IMR-90 (cell line): ENCODE measurements around the gene ALDH1A2. TPM values are rescaled to one million over a fixed set of nuclear protein-coding genes. Genes with fewer than 3 reads are reported as not detected.

ENCODE experiments used
- ATAC-seq: fragments of 200-7000 bp; cut with Tn5 transposase; 2 replicates; pipeline ENCODE4 v1.9.1; 2020; ENCODE audit warnings: low read depth, mild to moderate bottlenecking, moderate library complexity
- BruUV-seq: library from RNA; stranded (reverse); fragments of 400-500 nt; replicated peaks from 2 replicates; lab custom pipeline; 2021; lab: Mats Ljungman, UMichigan
- CTCF ChIA-PET: fragments of 300-600 bp; formaldehyde crosslinking; extraction: SDS; loops from one replicate; lab custom pipeline; 2021; ENCODE audit warnings: antibody characterized with exemption; lab: Yijun Ruan, JAX
- POLR2A ChIA-PET: fragments of 300-600 bp; sonication (Branson Sonifier 250); formaldehyde crosslinking; loops from one replicate; lab custom pipeline; 2022; ENCODE audit warnings: antibody characterized with exemption; ENCODE audit not compliant: unreplicated experiment; lab: Charles Lee
- DNase-seq: peaks from one replicate; pipeline ENCODE4 v3.0.0; 2013
- H2AFZ ChIP-seq: replicated peaks from 2 replicates; pipeline ENCODE3; 2013; ENCODE audit warnings: low read length, mild to moderate bottlenecking; ENCODE audit not compliant: poor library complexity
- H2AK5ac ChIP-seq: 2 replicates; pipeline ENCODE4 v1.6.1; 2013; ENCODE audit warnings: low read depth, low read length, inconsistent platforms
- H2AK9ac ChIP-seq: replicated peaks from 2 replicates; pipeline ENCODE3; 2013; ENCODE audit warnings: mild to moderate bottlenecking, low read depth, low read length, moderate library complexity; ENCODE audit not compliant: poor library complexity
- H2BK120ac ChIP-seq: 2 replicates; pipeline ENCODE4 v1.6.1; 2013; ENCODE audit warnings: low read depth, low read length, inconsistent platforms
- H2BK15ac ChIP-seq: 3 replicates; pipeline ENCODE4 v1.6.1; 2013; ENCODE audit warnings: low read depth, low read length, inconsistent platforms
- H2BK20ac ChIP-seq: 2 replicates; pipeline ENCODE4 v1.6.1; 2013; ENCODE audit warnings: low read depth, mild to moderate bottlenecking, inconsistent platforms, low read length, moderate library complexity
- H2BK5ac ChIP-seq: 2 replicates; pipeline ENCODE4 v1.6.1; 2013; ENCODE audit warnings: mild to moderate bottlenecking, low read depth, low read length, inconsistent platforms; ENCODE audit not compliant: poor library complexity, severe bottlenecking
- H3K14ac ChIP-seq: replicated peaks from 2 replicates; pipeline ENCODE4 v1.6.1; 2013; ENCODE audit warnings: low read depth, low read length, inconsistent platforms
- H3K18ac ChIP-seq: 2 replicates; pipeline ENCODE4 v1.6.1; 2013; ENCODE audit warnings: low read depth, low read length, control low read depth
- H3K23ac ChIP-seq: 2 replicates; pipeline ENCODE4 v1.6.1; 2013; ENCODE audit warnings: low read depth, low read length, inconsistent platforms
- H3K27ac ChIP-seq: 2 replicates; pipeline ENCODE4 v1.5.1; 2013; ENCODE audit warnings: mild to moderate bottlenecking, control low read depth, low read length; ENCODE audit not compliant: insufficient read depth
- H3K27me3 ChIP-seq: 2 replicates; pipeline ENCODE4 v1.6.1; 2013; ENCODE audit warnings: low read length; ENCODE audit not compliant: control insufficient read depth, insufficient read depth
- H3K36me3 ChIP-seq: 2 replicates; pipeline ENCODE4 v1.6.1; 2013; ENCODE audit warnings: low read length, mixed read lengths; ENCODE audit not compliant: control insufficient read depth, insufficient read depth
- H3K4ac ChIP-seq: 2 replicates; pipeline ENCODE4 v1.6.1; 2013; ENCODE audit warnings: low read depth, low read length, inconsistent platforms
- H3K4me1 ChIP-seq: 2 replicates; pipeline ENCODE4 v1.6.1; 2013; ENCODE audit warnings: low read length, mixed read lengths; ENCODE audit not compliant: control insufficient read depth, insufficient read depth
- H3K4me2 ChIP-seq: 2 replicates; pipeline ENCODE4 v1.6.1; 2013; ENCODE audit warnings: low read depth, mild to moderate bottlenecking, control low read depth, low read length, moderate library complexity
- H3K4me3 ChIP-seq: 2 replicates; pipeline ENCODE4 v1.5.1; 2013; ENCODE audit warnings: low read depth, mild to moderate bottlenecking, control low read depth, low read length, moderate library complexity; ENCODE audit not compliant: insufficient read depth
- H3K56ac ChIP-seq: 2 replicates; pipeline ENCODE4 v1.6.1; 2013; ENCODE audit warnings: low read length, inconsistent platforms; ENCODE audit not compliant: insufficient read depth; ENCODE audit errors: extremely low read depth
- H3K79me1 ChIP-seq, 2 experiments: 2 replicates each; pipeline ENCODE4 v1.6.1; 2013; ENCODE audit warnings: low read length in 2 of 2, inconsistent platforms in 1 of 2, low read depth in 1 of 2
- H3K9ac ChIP-seq: 2 replicates; pipeline ENCODE4 v1.6.1; 2013; ENCODE audit warnings: low read depth, low read length, control low read depth
- H3K9me1 ChIP-seq: 2 replicates; pipeline ENCODE4 v1.6.1; 2013; ENCODE audit warnings: low read length, inconsistent platforms; ENCODE audit not compliant: insufficient read depth
- H3K9me3 ChIP-seq: 2 replicates; pipeline ENCODE4 v1.6.1; 2013; ENCODE audit warnings: low read length; ENCODE audit not compliant: control insufficient read depth, insufficient read depth
- H4K20me1 ChIP-seq: 2 replicates; pipeline ENCODE4 v1.6.1; 2013; ENCODE audit warnings: low read length, inconsistent platforms; ENCODE audit not compliant: insufficient read depth
- H4K5ac ChIP-seq: 2 replicates; pipeline ENCODE4 v1.6.1; 2013; ENCODE audit warnings: mild to moderate bottlenecking, low read depth, low read length, control low read depth
- H4K8ac ChIP-seq, 2 experiments: 2 replicates each; pipeline ENCODE4 v1.6.1; 2013; ENCODE audit warnings: low read depth in 2 of 2, low read length in 2 of 2, control low read depth in 1 of 2, inconsistent platforms in 1 of 2
- H4K91ac ChIP-seq: 2 replicates; pipeline ENCODE4 v1.6.1; 2013; ENCODE audit warnings: low read depth, low read length, inconsistent platforms; ENCODE audit not compliant: insufficient read depth
- CEBPB ChIP-seq: IDR thresholded peaks from 2 replicates; pipeline ENCODE4 v1.6.1; 2012; ENCODE audit warnings: low read depth, low read length, improper control_type of control experiment
- MAFK ChIP-seq: IDR thresholded peaks from 2 replicates; pipeline ENCODE4 v1.6.1; 2012; ENCODE audit warnings: low read depth, low read length, improper control_type of control experiment
- MXI1 ChIP-seq: IDR thresholded peaks from 2 replicates; pipeline ENCODE4 v1.6.1; 2012; ENCODE audit warnings: low read depth, mild to moderate bottlenecking, low read length, moderate library complexity, borderline replicate concordance
- NFE2L2 ChIP-seq: fragments of 150-350 bp; IDR thresholded peaks from 2 replicates; pipeline ENCODE4 v1.6.1; 2016; ENCODE audit warnings: low read depth, mild to moderate bottlenecking, low read length
- POLR2A ChIP-seq: IDR thresholded peaks from 2 replicates; pipeline ENCODE4 v1.6.1; 2012; ENCODE audit warnings: mild to moderate bottlenecking, low read depth, low read length
- RCOR1 ChIP-seq: IDR thresholded peaks from 2 replicates; pipeline ENCODE4 v1.6.1; 2012; ENCODE audit warnings: mild to moderate bottlenecking, low read length, improper control_type of control experiment; ENCODE audit not compliant: insufficient replicate concordance
- RFX5 ChIP-seq: IDR thresholded peaks from 2 replicates; pipeline ENCODE4 v1.8.0; 2012; ENCODE audit warnings: low read depth, mild to moderate bottlenecking, low read length, moderate library complexity
- SMC3 ChIP-seq: fragments of 150-350 bp; IDR thresholded peaks from 2 replicates; pipeline ENCODE4 v1.6.1; 2016; ENCODE audit warnings: low read depth, mild to moderate bottlenecking, antibody characterized with exemption, low read length, moderate library complexity
- WGBS, 2 experiments: methylation state at CpG; one replicate each; pipeline versions ENCODE4 v1.1.5 to v1.1.7; 2013; ENCODE audit warnings: missing lambda C conversion rate in 2 of 2; ENCODE audit not compliant: insufficient read length in 1 of 2; ENCODE audit errors: extremely low coverage in 2 of 2; 5-methylcytosine and 5-hydroxymethylcytosine counted together
- dilution Hi-C: fragments of 300-500 bp; cut with HindIII; formaldehyde crosslinking; loops from one replicate; pipeline ENCODE4 v1.14.3; 2018; ENCODE audit warnings: low sequenced_read_pairs; ENCODE audit not compliant: unreplicated experiment
- in situ Hi-C: fragments of 300-500 bp; cut with MboI; formaldehyde crosslinking; loops from 3 replicates; pipeline ENCODE4 v1.14.3; 2019; ENCODE audit warnings: low sequenced_read_pairs, inconsistent platforms, mixed read lengths
- intact Hi-C: fragments of 100-400 bp; cut with micrococcal nuclease; formaldehyde crosslinking; loops from 2 replicates; pipeline ENCODE4 v1.10.0; 2022
- polyA plus RNA-seq, 3 experiments: library from polyadenylated mRNA; depleted of rRNA; stranded (reverse); fragments of >200 nt; gene quantifications; 2 replicates each; pipeline ENCODE4 v1.2.3, GENCODE V29; 2012; ENCODE audit warnings: low replicate concordance in 1 of 3
- total RNA-seq: library from RNA; depleted of rRNA; stranded (reverse); fragments of >200 nt; gene quantifications from 2 replicates; pipeline ENCODE4 v1.2.3, GENCODE V29; 2012

The ALDH1A2 gene
- total and polyA plus RNA-seq, 2 of the 4 experiments (the other 2 are of a cell fraction) = not detected

GRCh38 chr15:58003810-58004209 is 61.7 kb downstream of the ALDH1A2 start:
- H3K14ac ChIP-seq = no peak overlapping the region
- H4K20me1 ChIP-seq = no peaks in the 10 kb centered on the region
- no peaks in the 10 kb centered on the region for H3K4me1 ChIP-seq
- POLR2A ChIA-PET = no interaction called here
- H3K27me3 ChIP-seq = no peaks in the 10 kb centered on the region; the same call in 1 of the 2 replicates
- dilution Hi-C loops (no loop called here), in situ Hi-C loops (no loop called here), intact Hi-C loops (no loop called here)
- no peak overlapping the region for H3K4ac ChIP-seq
- H2BK15ac ChIP-seq = no peak overlapping the region
- H3K56ac ChIP-seq = no peak overlapping the region
- H3K9ac ChIP-seq = no peak overlapping the region
- BruUV-seq = no TSS peak
- no peak overlapping the region for H3K27ac ChIP-seq
- H4K5ac ChIP-seq = no peak overlapping the region
- no peak overlapping the region for H3K4me2 ChIP-seq
- CTCF ChIA-PET = no interaction called here
- H4K91ac ChIP-seq = no peak overlapping the region
- no peak overlapping the region for H2AFZ ChIP-seq
- H3K79me1 ChIP-seq = no peaks in the 10 kb centered on the region
- no peak overlapping the region for H2BK5ac ChIP-seq
- DNase-seq (no peak), ATAC-seq (no peak)
- H3K36me3 ChIP-seq = no peaks in the 10 kb centered on the region
- H3K23ac ChIP-seq = no peak overlapping the region
- H3K9me3 ChIP-seq = no peaks in the 10 kb centered on the region
- H4K8ac ChIP-seq = no peak overlapping the region
- TF ChIP-seq SMC3 (no peak), CEBPB (peak; percentile 55), MAFK (no peak), RCOR1 (no peak), NFE2L2 (no peak), MXI1 (no peak), POLR2A (no peak), RFX5 (no peak)
- no peak overlapping the region for H2AK5ac ChIP-seq
- H2AK9ac ChIP-seq = no peak overlapping the region
- no CpG with 5 or more reads among the region's 3 CpGs for WGBS, 2 experiments
- no peak overlapping the region for H2BK20ac ChIP-seq
- no peaks in the 10 kb centered on the region for H3K9me1 ChIP-seq
- no peak overlapping the region for H3K4me3 ChIP-seq
- no peak overlapping the region for H2BK120ac ChIP-seq
- no peak overlapping the region for H3K18ac ChIP-seq
